ENCODE data around the gene ERLEC1. TPM values are rescaled to one million over a fixed set of nuclear protein-coding genes. Genes with fewer than 3 reads are reported as not detected.

Gene ERLEC1
- polyA plus RNA-seq, 1 donor from 2014 or later = 88.6 TPM

- no peaks in the 10 kb centered on the region for H4K20me1 ChIP-seq (ENCODE audit: insufficient read depth)
- no peak overlapping the region for H3K4me2 ChIP-seq (ENCODE audit: low read length)
- H3K27ac ChIP-seq (ENCODE audit: low read length) = no peak overlapping the region
- H3K9ac ChIP-seq (ENCODE audit: low read length) = no peak overlapping the region
- no peaks in the 10 kb centered on the region for H3K36me3 ChIP-seq (ENCODE audit: insufficient read depth, low read length)
- no peak overlapping the region for H3K4me3 ChIP-seq (ENCODE audit: low read length)
- no peaks in the 10 kb centered on the region for H3K27me3 ChIP-seq (ENCODE audit: insufficient read depth, low read depth, low read length)
- TF ChIP-seq EZH2 (IDR thresholded peaks at IDR 0.05; ENCODE audit: borderline replicate concordance, insufficient read depth, low read length, poor library complexity, severe bottlenecking) (no peak), RAD21 (conservative IDR thresholded peaks at IDR 0.05) (no peak), EP300 (conservative IDR thresholded peaks at IDR 0.05; ENCODE audit: poor library complexity, severe bottlenecking) (no peak), TAF1 (IDR thresholded peaks at IDR 0.05; ENCODE audit: low read depth) (no peak), MXI1 (conservative IDR thresholded peaks at IDR 0.05; ENCODE audit: poor library complexity, severe bottlenecking) (no peak), POLR2AphosphoS5 (IDR thresholded peaks at IDR 0.05) (no peak), SMC3 (conservative IDR thresholded peaks at IDR 0.05; ENCODE audit: poor library complexity) (no peak)
- TF ChIP-seq, protein P1, sequence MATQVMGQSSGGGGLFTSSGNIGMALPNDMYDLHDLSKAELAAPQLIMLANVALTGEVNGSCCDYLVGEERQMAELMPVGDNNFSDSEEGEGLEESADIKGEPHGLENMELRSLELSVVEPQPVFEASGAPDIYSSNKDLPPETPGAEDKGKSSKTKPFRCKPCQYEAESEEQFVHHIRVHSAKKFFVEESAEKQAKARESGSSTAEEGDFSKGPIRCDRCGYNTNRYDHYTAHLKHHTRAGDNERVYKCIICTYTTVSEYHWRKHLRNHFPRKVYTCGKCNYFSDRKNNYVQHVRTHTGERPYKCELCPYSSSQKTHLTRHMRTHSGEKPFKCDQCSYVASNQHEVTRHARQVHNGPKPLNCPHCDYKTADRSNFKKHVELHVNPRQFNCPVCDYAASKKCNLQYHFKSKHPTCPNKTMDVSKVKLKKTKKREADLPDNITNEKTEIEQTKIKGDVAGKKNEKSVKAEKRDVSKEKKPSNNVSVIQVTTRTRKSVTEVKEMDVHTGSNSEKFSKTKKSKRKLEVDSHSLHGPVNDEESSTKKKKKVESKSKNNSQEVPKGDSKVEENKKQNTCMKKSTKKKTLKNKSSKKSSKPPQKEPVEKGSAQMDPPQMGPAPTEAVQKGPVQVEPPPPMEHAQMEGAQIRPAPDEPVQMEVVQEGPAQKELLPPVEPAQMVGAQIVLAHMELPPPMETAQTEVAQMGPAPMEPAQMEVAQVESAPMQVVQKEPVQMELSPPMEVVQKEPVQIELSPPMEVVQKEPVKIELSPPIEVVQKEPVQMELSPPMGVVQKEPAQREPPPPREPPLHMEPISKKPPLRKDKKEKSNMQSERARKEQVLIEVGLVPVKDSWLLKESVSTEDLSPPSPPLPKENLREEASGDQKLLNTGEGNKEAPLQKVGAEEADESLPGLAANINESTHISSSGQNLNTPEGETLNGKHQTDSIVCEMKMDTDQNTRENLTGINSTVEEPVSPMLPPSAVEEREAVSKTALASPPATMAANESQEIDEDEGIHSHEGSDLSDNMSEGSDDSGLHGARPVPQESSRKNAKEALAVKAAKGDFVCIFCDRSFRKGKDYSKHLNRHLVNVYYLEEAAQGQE (IDR thresholded peaks at IDR 0.05; ENCODE audit: borderline replicate concordance) = no peak
- TF ChIP-seq, protein P2, sequence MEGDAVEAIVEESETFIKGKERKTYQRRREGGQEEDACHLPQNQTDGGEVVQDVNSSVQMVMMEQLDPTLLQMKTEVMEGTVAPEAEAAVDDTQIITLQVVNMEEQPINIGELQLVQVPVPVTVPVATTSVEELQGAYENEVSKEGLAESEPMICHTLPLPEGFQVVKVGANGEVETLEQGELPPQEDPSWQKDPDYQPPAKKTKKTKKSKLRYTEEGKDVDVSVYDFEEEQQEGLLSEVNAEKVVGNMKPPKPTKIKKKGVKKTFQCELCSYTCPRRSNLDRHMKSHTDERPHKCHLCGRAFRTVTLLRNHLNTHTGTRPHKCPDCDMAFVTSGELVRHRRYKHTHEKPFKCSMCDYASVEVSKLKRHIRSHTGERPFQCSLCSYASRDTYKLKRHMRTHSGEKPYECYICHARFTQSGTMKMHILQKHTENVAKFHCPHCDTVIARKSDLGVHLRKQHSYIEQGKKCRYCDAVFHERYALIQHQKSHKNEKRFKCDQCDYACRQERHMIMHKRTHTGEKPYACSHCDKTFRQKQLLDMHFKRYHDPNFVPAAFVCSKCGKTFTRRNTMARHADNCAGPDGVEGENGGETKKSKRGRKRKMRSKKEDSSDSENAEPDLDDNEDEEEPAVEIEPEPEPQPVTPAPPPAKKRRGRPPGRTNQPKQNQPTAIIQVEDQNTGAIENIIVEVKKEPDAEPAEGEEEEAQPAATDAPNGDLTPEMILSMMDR (IDR thresholded peaks at IDR 0.05; ENCODE audit: poor library complexity, severe bottlenecking) = no peak
- no peak overlapping the region for H2AFZ ChIP-seq (ENCODE audit: low read depth, low read length)
- H3K9me2 ChIP-seq (ENCODE audit: insufficient read depth, low read length) = no peaks in the 10 kb centered on the region
- no peaks in the 10 kb centered on the region for H3K9me3 ChIP-seq (ENCODE audit: low read length)
- H3F3A ChIP-seq (ENCODE audit: insufficient read depth, low read length, poor library complexity, severe bottlenecking) = no peaks in the 10 kb centered on the region
- H3K79me2 ChIP-seq (replicated peaks; ENCODE audit: insufficient read depth, low read length) = no peaks in the 10 kb centered on the region
Measured at GRCh38 chr2:53852532-53852931, 65.7 kb downstream of the ERLEC1 start.

GRCh38 chr2:53854678-53855077 is 67.8 kb downstream of the ERLEC1 start:
- TF ChIP-seq, protein P2 (IDR thresholded peaks at IDR 0.05; ENCODE audit: poor library complexity, severe bottlenecking) = no peak
- TF ChIP-seq EZH2 (IDR thresholded peaks at IDR 0.05; ENCODE audit: borderline replicate concordance, insufficient read depth, low read length, poor library complexity, severe bottlenecking) = no peak
- no peak for TF ChIP-seq POLR2AphosphoS5 (IDR thresholded peaks at IDR 0.05)
- TF ChIP-seq, protein P1 (IDR thresholded peaks at IDR 0.05; ENCODE audit: borderline replicate concordance) = no peak
- TF ChIP-seq MXI1 (conservative IDR thresholded peaks at IDR 0.05; ENCODE audit: poor library complexity, severe bottlenecking) = no peak
- no peak for TF ChIP-seq EP300 (conservative IDR thresholded peaks at IDR 0.05; ENCODE audit: poor library complexity, severe bottlenecking)
- no peak for TF ChIP-seq RAD21 (conservative IDR thresholded peaks at IDR 0.05)
- TF ChIP-seq SMC3 (conservative IDR thresholded peaks at IDR 0.05; ENCODE audit: poor library complexity) = no peak
- no peak for TF ChIP-seq TAF1 (IDR thresholded peaks at IDR 0.05; ENCODE audit: low read depth)
- Histone ChIP-seq H4K20me1 (ENCODE audit: insufficient read depth) (no peaks in the 10 kb centered on the region), H3K9ac (ENCODE audit: low read length) (no peak overlapping the region), H3K27me3 (ENCODE audit: insufficient read depth, low read depth, low read length) (no peaks in the 10 kb centered on the region), H3K4me3 (ENCODE audit: low read length) (no peak overlapping the region), H3K36me3 (ENCODE audit: insufficient read depth, low read length) (no peaks in the 10 kb centered on the region), H3K4me2 (ENCODE audit: low read length) (no peak overlapping the region), H2AFZ (ENCODE audit: low read depth, low read length) (no peak overlapping the region), H3K9me2 (ENCODE audit: insufficient read depth, low read length) (no peaks in the 10 kb centered on the region), H3K9me3 (ENCODE audit: low read length) (no peaks in the 10 kb centered on the region), H3K27ac (ENCODE audit: low read length) (no peak overlapping the region), H3F3A (ENCODE audit: insufficient read depth, low read length, poor library complexity, severe bottlenecking) (no peaks in the 10 kb centered on the region), H3K79me2 (replicated peaks; ENCODE audit: insufficient read depth, low read length) (no peaks in the 10 kb centered on the region)

Data from neural cell (in vitro differentiated cells).